Kidney (tissue), 14 donors: ENCODE results near the gene MALL. TPM values are rescaled to one million over a fixed set of nuclear protein-coding genes. Genes with fewer than 3 reads are reported as not detected.

Experiments
- DNase-seq, 5 donors: peaks; one replicate each; pipeline ENCODE4 v3.0.0-alpha.2; 2013 to 2020
- FAIRE-seq: peaks from 2 replicates; lab custom pipeline; 2012; peaks lifted over from hg19 to GRCh38; lab: Jason Lieb, UNC
- H3K27ac ChIP-seq, 2 donors: one replicate each; pipeline ENCODE4 v1.7.0; 2013; ENCODE audit warnings: low read depth in 2 of 2, low read length in 2 of 2, inconsistent platforms in 1 of 2
- H3K27me3 ChIP-seq: one replicate; pipeline ENCODE4 v1.7.1; 2013; ENCODE audit warnings: low read length, inconsistent platforms; ENCODE audit not compliant: control insufficient read depth, insufficient read depth
- H3K36me3 ChIP-seq, 3 donors: one replicate each; pipeline versions ENCODE4 v1.7.0 to v1.7.1; 2013; ENCODE audit warnings: low read length in 3 of 3, control low read depth in 1 of 3, inconsistent platforms in 1 of 3; ENCODE audit not compliant: insufficient read depth in 3 of 3, control insufficient read depth in 2 of 3
- H3K4me1 ChIP-seq, 3 donors: one replicate each; pipeline versions ENCODE4 v1.7.0 to v1.7.1; 2013; ENCODE audit warnings: low read length in 3 of 3, inconsistent platforms in 1 of 3, low read depth in 1 of 3; ENCODE audit not compliant: control insufficient read depth in 2 of 3, insufficient read depth in 2 of 3
- H3K4me3 ChIP-seq, 3 donors: one replicate each; pipeline versions ENCODE4 v1.7.0 to v1.8.1; 2013; ENCODE audit warnings: low read length in 3 of 3, control low read depth in 1 of 3, inconsistent platforms in 1 of 3
- H3K9ac ChIP-seq, 3 donors: one replicate each; pipeline versions ENCODE4 v1.7.0 to v1.7.1; 2013; ENCODE audit warnings: low read length in 3 of 3, control low read depth in 1 of 3, inconsistent platforms in 1 of 3
- H3K9me3 ChIP-seq, 3 donors: one replicate each; pipeline versions ENCODE4 v1.7.0 to v1.7.1; 2013; ENCODE audit warnings: low read length in 3 of 3, control low read depth in 1 of 3, inconsistent platforms in 1 of 3; ENCODE audit not compliant: control insufficient read depth in 2 of 3, insufficient read depth in 1 of 3
- intact Hi-C: fragments of 100-400 bp; cut with DNase I; formaldehyde crosslinking; loops from one replicate; pipeline ENCODE4 v1.11.1; 2022
- polyA plus RNA-seq: library from polyadenylated mRNA; stranded (reverse); fragments of 350-450 nt; fragmentation: Illumina TruSeq; extraction: RNeasy Lipid Tissue Mini Kit (QIAGEN cat#74804); gene quantifications from one replicate; pipeline ENCODE4 v1.2.3, GENCODE V29; 2014; ENCODE audit warnings: low read depth, low replicate concordance; ENCODE audit not compliant: insufficient read depth
- total RNA-seq: library from RNA; stranded (reverse); fragmentation: NEBNext Ultra II Directional; extraction: Animal tissue kit (Norgen Biotek cat#: 25700); gene quantifications from one replicate; pipeline ENCODE4 v1.2.1, GENCODE V29; 2021
- TF ChIP-seq, protein P1 (sequence below): IDR thresholded peaks from 3 replicates; pipeline ENCODE4 v1.5.1; 2012; ENCODE audit warnings: mild to moderate bottlenecking, moderate library complexity, borderline replicate concordance; ENCODE audit not compliant: insufficient read depth; ENCODE audit errors: extremely low read depth
- donor health status: control.
- donor health status: control.
- donor health status: control.
- donor health status: control.
- donor health status: control.
- donor health status: DM: yes; HTN: yes; CAD: no.
- donor health status: Normal renal cell carcinoma (clear cell type).

Gene MALL
- total and polyA plus RNA-seq, 2 donors from 2014 or later = 9.7 to 26.2 TPM

DNA sequence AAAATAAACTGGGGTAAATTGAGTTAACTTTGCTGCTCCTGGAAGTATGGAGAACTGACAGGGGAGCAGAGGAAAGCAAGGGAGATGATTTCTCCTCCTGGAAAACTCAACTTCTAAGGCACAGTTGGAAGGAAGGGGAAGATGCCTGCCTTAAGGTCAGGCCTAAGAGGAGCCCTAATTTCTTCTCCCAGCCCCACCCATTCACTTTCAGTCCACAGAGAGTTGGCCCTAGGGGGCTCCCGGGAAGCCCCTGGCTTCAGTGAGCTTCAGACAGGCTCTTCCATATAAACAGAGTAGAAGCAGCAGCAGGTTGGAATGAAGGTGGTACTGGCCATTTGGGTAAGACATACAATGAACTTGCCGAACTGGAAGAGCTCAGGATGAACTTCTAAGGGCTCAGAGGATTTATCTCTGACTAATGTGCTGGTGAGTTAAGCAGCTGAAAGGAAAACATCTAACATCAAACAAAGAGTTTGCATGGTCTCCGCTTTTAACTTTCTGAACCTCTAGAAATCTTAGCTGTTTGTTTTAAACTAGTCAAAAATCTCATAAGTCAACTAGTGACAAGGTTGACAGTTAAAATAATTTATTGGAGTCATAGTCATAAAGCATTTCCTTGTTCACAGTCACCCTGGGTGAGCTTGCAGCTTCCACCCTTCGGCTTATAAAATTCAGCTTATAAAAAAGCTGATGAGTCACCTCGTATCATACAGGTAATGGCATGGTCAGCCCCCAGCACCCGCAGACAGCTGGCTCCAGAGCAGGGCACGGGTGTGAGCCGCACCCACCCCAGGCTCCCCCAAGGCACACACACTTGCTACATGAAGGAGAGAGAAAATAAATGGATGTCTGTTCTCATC lies 9.8 kb downstream of the MALL start:
- no peaks in the 10 kb centered on the region for H3K36me3 ChIP-seq
- intact Hi-C loops = no loop called here
- TF ChIP-seq, protein P1, sequence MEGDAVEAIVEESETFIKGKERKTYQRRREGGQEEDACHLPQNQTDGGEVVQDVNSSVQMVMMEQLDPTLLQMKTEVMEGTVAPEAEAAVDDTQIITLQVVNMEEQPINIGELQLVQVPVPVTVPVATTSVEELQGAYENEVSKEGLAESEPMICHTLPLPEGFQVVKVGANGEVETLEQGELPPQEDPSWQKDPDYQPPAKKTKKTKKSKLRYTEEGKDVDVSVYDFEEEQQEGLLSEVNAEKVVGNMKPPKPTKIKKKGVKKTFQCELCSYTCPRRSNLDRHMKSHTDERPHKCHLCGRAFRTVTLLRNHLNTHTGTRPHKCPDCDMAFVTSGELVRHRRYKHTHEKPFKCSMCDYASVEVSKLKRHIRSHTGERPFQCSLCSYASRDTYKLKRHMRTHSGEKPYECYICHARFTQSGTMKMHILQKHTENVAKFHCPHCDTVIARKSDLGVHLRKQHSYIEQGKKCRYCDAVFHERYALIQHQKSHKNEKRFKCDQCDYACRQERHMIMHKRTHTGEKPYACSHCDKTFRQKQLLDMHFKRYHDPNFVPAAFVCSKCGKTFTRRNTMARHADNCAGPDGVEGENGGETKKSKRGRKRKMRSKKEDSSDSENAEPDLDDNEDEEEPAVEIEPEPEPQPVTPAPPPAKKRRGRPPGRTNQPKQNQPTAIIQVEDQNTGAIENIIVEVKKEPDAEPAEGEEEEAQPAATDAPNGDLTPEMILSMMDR = no peak
- H3K27me3 ChIP-seq = no peaks in the 10 kb centered on the region
- H3K4me3 ChIP-seq = no peak overlapping the region
- no peak overlapping the region for H3K27ac ChIP-seq
- peak in 2 of 5 donors; percentile 24 to 27 for DNase-seq
- no peaks in the 10 kb centered on the region for H3K9me3 ChIP-seq
- FAIRE-seq = no peak
- no peak overlapping the region for H3K9ac ChIP-seq
- peaks cover 0 to 14% (median 14%) of the 10 kb centered on the region in 3 donors for H3K4me1 ChIP-seq

DNA sequence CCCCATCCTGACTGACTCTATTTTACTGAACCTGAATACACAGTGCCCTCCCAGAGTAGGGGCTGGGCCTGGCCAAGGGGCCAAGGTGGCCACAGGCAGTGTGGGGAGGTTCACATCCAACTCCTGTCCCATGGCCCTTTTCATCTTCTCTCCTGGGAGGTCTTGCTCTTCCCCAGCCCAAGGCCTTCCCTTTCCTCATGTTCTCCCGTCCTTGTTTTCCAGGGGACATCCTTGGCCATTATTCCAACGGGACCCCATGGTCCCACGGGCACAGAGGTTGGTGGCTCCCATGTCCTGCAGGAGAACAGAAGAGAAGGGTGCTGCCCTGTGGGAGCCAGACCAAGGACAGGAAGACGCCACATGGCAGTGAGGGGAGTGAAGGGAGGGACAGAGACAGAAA lies 10.4 kb downstream of the MALL start:
- Histone ChIP-seq H3K4me3 (no peak overlapping the region), H3K9ac (no peak overlapping the region), H3K36me3 (no peaks in the 10 kb centered on the region), H3K4me1 (peaks cover 0 to 15% (median 15%) of the 10 kb centered on the region in 3 donors), H3K27me3 (no peaks in the 10 kb centered on the region), H3K27ac (no peak overlapping the region), H3K9me3 (no peaks in the 10 kb centered on the region)
- DNase-seq (peak in 1 of 5 donors; percentile 24), FAIRE-seq (no peak)
- TF ChIP-seq, protein P1 = no peak
- intact Hi-C loops = no loop called here

DNA sequence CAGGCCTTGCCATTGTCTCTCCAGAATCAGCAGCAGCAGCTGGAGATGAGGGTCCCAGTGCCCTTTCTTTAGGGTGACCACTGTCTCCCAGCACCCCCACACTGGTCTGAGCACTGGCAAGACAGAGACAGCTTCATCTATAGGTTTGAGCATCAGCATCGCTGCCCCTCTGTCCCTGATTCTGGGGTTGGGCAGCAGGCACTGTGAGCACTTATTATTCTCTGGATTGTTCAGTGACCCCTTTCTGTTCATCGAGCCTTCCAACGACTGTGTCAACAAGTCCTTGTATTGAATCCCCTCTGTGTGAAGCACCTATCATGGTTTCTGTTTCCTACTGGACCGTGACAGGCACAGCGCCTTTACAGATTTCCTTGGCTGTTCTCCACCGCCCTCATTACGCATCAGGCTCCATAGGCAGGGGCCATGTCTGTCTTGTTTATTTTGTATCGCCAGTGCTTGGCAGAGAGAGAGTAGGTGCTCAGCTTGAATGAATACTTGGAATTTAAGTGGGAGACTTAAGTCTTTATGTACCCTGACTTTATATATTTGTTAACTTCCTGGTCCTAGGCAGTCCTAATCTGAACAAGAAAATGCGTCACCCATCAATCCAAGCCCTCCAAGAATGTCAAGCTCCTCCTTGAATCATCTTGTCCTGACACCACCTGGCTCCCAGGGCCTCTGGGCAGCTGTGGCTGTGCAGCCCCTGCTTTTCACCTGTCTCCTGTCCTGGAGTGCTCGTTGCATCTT lies 11.4 kb downstream of the MALL start:
- H3K9ac ChIP-seq = no peak overlapping the region
- DNase-seq = peak in 3 of 5 donors; percentile 25 to 46 (median 35)
- intact Hi-C loops = no loop called here
- no peak for FAIRE-seq
- H3K4me1 ChIP-seq = peaks cover 0 to 19% (median 18%) of the 10 kb centered on the region in 3 donors
- H3K27me3 ChIP-seq = no peaks in the 10 kb centered on the region
- H3K4me3 ChIP-seq = no peak overlapping the region
- TF ChIP-seq, protein P1 = no peak
- no peaks in the 10 kb centered on the region for H3K36me3 ChIP-seq
- H3K27ac ChIP-seq = no peak overlapping the region
- no peaks in the 10 kb centered on the region for H3K9me3 ChIP-seq
